CD4-positive, alpha-beta T cell treated with Interleukin-12 subunit alpha and Interleukin-12 subunit beta, for 1 hour (primary cell): ENCODE results near the gene RCAN2.
"Not testable (repeated sequence)": the region's sequence is repeated elsewhere in the genome, so short reads cannot be mapped to it uniquely, and the experiment has no call there.

ENCODE experiments used
- DNase-seq: peaks from one replicate; pipeline ENCODE4 v3.0.0-alpha.2; 2020

RCAN2 gene

DNA sequence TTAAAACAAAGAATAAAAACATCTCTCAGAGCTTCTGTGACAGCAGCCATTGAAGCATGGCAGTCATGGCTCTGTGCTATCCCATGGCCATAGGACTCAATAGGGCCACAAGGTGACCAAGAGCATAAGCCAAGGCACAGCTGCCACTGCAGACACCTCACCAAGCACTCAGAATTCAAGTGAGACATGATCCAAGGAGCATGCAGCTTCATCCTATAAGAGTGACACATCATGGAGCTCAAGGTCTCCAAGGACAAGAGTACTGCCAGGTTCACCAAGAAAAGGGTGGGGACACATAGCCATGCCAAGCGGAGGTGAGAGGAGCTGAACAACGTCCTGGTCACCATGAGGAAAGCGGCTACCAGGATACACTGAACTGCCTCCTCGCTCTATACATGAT is 53.0 kb downstream of the RCAN2 start:
- no peak for DNase-seq

DNA sequence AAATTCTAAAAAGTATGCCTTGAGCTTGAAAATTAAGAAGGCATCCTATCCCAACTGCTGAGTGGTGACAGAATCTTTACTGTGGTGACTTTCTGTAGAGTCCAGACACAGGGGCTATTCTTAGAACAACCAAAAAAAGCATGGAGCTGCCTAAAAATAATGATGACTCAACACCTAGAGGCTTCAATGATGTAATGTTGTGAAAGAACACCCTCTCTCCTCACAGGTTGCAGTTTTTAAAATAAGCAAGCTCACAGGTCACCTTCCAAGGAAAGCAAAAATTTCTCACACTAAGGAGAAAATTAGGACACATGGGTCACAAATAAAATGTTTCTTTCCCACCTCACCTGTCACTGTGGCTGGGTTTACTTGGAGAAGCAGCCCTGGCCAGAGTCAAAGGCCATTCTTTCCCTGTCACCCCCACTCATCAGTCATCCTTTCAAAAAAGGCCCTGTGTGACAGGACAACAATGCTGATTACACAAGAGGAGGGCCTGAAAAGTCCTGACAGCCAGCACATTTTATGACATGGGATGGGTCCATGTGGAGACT is 53.5 kb downstream of the RCAN2 start:
- DNase-seq = no peak

DNA sequence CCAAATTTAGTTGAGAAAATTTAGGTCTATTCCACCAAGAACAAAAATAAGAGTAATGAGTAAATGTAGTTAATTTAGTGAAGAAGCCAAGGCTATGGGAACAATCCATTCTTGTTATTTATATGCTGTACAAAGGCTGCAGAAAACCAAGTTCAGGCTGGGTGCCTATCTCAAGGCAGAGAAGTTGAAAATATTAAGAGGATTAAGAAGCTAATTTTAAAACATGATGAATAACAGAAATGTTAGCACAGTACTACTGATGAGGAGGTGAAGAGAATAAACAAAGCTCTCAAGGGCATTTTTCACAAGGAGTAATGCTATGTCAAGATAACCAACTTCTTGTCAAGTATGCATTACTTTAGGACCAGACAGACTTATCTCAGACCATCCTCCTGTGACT is 68.6 kb downstream of the RCAN2 start:
- DNase-seq = no peak

GRCh38 chr6:46421939-46422338 is 69.3 kb downstream of the RCAN2 start:
- DNase-seq = no peak

DNA sequence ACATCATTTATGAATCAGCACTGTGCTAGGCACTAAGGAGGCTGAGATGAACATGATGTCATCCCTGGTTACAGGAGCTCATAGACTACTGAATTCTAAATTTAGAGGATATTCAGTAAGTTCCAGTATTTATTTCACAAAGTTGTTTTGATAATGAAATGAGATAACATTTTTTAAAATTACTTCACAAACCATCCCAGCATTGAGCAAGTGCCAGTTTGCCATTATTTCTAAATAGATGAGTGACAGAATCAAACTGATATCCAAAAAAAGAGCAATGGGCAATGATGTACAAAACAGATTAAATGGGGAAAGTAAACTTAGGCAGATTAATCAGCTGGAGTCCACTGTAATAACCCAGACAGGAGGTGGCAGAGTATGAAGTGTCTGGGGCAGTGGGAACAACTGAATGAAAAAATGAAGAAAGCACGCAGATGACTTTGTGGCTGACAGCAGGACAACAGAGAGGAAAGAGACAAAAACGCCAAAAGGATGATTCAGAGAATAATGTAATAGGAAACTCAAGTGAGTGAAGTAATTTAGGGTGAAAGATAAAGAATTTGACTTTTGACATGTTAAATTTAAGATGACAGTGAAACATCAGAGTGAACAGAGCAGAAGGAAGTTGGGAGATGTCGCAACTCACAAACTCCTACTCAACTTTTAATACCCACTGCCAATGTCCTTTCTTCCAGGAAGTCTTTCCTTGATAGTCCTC is 70.2 kb downstream of the RCAN2 start:
- no peak for DNase-seq

- DNase-seq = peak; percentile 14
Observed at GRCh38 chr6:46419576-46420002, 71.7 kb downstream of the RCAN2 start.

DNA sequence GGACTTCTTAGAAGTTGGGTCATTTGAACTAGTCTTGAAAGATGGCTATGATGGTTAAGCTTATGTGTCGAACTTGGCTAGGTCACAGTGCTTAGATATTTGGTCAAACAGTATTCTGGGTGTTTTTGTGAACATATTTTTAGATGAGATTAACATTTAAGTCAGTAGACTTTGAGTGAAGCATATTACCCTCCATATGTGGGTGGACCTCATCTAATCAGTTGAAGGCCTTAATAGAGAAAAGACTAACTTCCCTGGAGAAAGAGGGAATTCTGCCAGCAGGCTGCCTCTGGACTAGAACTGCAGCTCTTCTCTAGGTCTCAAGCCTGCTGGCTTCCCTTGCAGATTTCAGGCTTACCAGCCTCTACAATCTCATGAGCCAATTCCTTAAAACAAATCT is 76.9 kb downstream of the RCAN2 start:
- DNase-seq = no peak

GRCh38 chr6:46412662-46413061 is 78.6 kb downstream of the RCAN2 start:
- no peak for DNase-seq

GRCh38 chr6:46411456-46412197 is 79.6 kb downstream of the RCAN2 start:
- DNase-seq = no peak

DNA sequence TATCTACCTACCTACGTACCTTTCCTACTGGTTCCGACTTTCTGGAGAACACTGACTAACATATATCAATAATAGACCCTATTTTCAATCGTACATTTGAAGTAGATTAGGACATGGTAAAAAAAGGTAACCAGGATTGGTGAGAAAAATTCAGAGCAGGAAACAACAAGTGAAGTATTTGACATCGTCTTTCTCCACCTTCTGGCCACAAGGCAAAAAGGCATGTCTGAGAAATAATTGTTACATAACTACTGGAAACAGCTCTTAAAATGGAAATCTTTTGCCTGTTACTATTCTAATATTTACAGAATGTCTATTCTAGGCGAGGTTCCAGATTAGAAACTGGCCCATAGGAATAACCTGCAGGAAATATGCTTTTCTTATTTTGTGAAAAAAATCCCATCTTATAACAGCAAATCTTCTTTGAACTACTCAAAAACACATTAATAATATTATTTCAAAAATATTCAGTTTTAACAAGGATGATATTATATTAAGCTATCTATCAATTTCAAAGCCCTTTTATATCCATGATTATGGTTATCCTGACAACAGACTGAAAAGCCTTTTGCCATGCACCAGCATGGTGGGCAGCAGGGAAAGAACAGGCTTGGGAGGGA is 80.8 kb downstream of the RCAN2 start:
- DNase-seq = peak; percentile 53

GRCh38 chr6:46407776-46408530 is 83.3 kb downstream of the RCAN2 start:
- DNase-seq = no peak

DNA sequence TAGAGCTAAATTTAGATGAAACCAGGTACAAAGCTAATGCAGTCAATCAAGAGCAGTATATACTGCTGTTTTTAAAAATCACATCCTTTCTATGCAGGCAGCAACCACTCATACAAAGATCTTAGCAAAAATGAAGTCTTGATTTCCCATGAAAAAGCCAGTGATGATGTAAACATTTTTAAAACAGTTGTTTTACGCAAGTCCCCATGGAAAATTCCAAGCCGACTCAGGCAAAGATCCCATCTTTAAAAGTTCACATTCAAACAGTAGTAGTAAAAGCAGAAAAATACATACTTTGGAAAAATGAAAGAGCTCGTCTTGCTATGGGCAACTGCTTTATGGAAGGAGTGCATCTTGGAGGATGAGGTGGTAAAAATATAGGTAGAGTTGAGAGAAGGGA is 84.0 kb downstream of the RCAN2 start:
- no peak for DNase-seq

- DNase-seq = not testable (repeated sequence)
Observed at GRCh38 chr6:46405620-46406180, 85.5 kb downstream of the RCAN2 start.

- DNase-seq = no peak
Observed at GRCh38 chr6:46400898-46401297, 90.4 kb downstream of the RCAN2 start.

DNA sequence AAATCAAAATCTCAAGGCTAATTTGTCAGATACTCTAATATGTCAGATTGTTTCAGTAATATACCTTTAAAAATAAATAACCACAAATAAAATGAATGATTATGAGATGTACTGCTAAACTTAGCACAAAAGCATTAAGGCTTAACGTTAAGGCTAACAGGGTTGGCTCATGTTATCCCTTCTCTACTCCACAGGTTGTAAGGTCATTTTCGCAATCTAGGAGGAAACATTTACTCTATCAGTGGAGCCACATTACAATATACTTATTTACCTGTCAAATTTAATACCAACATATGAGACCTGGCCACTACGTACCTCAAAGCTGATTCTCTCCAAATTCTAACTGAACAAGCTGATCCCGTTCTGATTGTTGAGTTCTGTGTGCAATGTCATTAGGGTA is 95.7 kb downstream of the RCAN2 start:
- no peak for DNase-seq

DNA sequence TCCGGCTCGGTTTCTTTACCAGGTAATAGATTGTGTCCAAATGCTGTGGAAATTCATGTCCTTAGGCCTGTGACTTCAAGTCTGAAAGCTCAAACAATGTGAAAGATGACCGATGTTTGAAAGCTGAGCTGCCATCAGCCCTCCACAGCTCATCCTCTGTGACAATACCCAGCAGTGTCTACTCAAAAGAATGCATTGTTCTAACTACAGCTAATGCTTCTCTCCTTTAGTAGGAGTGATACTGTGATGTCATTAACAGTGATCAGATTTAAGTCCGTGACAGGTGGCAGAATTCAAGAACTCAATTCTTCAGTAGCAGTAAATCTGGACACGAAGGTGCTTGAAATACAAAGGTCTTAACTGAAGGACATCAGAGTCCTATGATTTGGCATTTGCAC is 97.3 kb downstream of the RCAN2 start:
- DNase-seq = no peak

DNA sequence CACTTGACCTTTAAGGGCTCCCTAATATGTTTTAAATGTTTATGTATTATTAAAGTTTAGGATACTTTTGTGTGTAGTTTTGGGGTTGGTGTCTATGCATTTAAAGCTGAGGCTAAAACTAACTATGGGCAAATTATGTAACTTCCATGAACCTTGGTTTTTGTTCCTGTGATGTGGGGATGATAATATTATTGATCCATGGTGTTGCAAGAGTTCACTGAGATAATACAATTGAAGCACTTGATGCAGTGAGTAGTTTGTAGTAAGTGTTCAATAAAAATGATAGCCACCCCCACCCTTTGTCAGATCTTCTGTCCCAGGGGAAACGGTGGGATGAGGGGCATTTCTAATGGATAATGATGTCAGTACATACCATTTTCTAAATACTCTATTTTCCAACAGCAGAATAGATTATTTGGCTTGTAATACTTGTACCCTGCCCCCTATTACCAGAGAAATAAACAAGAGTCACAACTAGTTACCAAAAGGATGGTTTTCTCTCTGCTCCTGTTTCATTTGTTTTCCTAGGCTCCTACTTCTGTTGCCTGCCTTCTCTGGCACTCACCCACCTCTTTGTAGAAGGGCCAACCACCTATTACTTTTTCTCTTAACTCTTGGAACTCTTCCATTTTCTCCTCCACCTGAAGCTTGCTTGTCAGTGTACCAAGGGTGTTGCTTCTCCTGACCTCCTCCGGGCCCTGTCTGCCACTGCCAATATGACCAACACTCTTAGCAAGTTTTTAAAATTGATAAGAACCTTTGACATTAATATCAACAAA is 97.9 kb downstream of the RCAN2 start:
- DNase-seq = no peak

- no peak for DNase-seq
Observed at GRCh38 chr6:46392294-46392693, 99.0 kb downstream of the RCAN2 start.

DNA sequence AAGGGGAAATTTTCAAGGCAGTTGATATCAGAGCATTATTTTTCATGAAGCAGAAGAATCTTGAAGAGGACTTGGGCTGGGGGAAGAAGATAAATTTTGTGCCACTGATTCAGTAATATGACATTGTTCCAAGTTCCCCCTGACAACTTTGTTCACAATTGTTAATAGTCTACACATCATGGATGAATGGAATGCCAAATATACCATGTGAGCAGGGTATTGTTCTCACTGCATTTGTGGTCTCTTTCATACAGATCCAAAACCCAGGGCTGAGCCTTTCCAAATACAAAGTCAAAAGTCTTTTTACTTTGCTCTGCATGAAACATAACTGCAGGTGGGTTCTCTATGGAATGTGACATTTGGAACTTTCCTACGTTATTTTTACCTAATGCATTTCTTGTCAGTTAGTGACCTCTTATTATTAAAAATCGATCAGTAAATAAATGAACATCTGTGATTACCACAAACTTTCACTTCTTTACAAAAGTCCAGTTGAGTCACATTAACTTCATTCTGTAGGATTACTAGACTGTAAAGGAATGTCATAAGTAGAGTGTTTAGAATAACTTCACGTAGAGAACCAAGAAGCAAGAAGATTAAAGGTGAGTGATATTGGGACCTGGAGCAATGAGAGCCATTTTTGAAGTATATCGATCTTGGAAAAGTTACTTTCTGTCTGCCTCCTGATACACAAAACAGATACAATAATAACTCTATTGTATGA is 100.9 kb downstream of the RCAN2 start:
- DNase-seq = no peak

GRCh38 chr6:46387728-46388127 is 103.5 kb downstream of the RCAN2 start:
- DNase-seq = not testable (repeated sequence)

- DNase-seq = no peak
Observed at GRCh38 chr6:46381579-46381978, 109.7 kb downstream of the RCAN2 start.
